H1 (cell line): ENCODE data around the gene GRIK4. TPM values are rescaled to one million over a fixed set of nuclear protein-coding genes. Genes with fewer than 3 reads are reported as not detected.

ENCODE experiments used
- CTCF ChIA-PET: fragments of 300-600 bp; sonication (Branson Sonifier 250); formaldehyde crosslinking; loops from one replicate; lab custom pipeline; 2021; ENCODE audit not compliant: partially characterized antibody; lab: Charles Lee
- POLR2A ChIA-PET: fragments of 300-600 bp; sonication (Branson Sonifier 250); formaldehyde crosslinking; loops from one replicate; lab custom pipeline; 2021; ENCODE audit warnings: inconsistent platforms; ENCODE audit not compliant: partially characterized antibody; lab: Charles Lee
- DNase-seq, 2 experiments: peaks; one replicate each; pipeline versions ENCODE4 v3.0.0 to v3.0.0-alpha.2; 2010 to 2022; ENCODE audit warnings: low spot score in 2 of 2, low read depth in 1 of 2, mixed read lengths in 1 of 2
- FAIRE-seq: peaks from 2 replicates; lab custom pipeline; 2011; peaks lifted over from hg19 to GRCh38; lab: Jason Lieb, UNC
- H2AFZ ChIP-seq: 2 replicates; pipeline ENCODE4 v1.8.1; 2012; ENCODE audit warnings: low read length, inconsistent platforms
- H2AK5ac ChIP-seq: 2 replicates; pipeline ENCODE4 v1.6.1; 2013; ENCODE audit warnings: low read depth, low read length
- H2BK120ac ChIP-seq: replicated peaks from 2 replicates; pipeline ENCODE3; 2013; ENCODE audit warnings: low read depth, low read length, inconsistent platforms
- H2BK12ac ChIP-seq: 2 replicates; pipeline ENCODE4 v1.6.1; 2013; ENCODE audit warnings: low read depth, low read length
- H2BK15ac ChIP-seq: 2 replicates; pipeline ENCODE4 v1.6.1; 2013; ENCODE audit warnings: low read length
- H2BK20ac ChIP-seq: 2 replicates; pipeline ENCODE4 v1.6.1; 2013; ENCODE audit warnings: low read length
- H2BK5ac ChIP-seq: 2 replicates; pipeline ENCODE4 v1.6.1; 2013; ENCODE audit warnings: low read depth, low read length
- H3K14ac ChIP-seq: 2 replicates; pipeline ENCODE4 v1.6.1; 2013; ENCODE audit warnings: inconsistent platforms; ENCODE audit not compliant: insufficient read length
- H3K18ac ChIP-seq: 2 replicates; pipeline ENCODE4 v1.6.1; 2013; ENCODE audit warnings: low read length; ENCODE audit errors: extremely low read depth
- H3K23ac ChIP-seq: 2 replicates; pipeline ENCODE4 v1.6.1; 2013; ENCODE audit warnings: inconsistent platforms; ENCODE audit not compliant: insufficient read length
- H3K23me2 ChIP-seq: 2 replicates; pipeline ENCODE4 v1.6.1; 2013; ENCODE audit warnings: low read depth, low read length
- H3K27ac ChIP-seq: 2 replicates; pipeline ENCODE4 v1.6.1; 2011; ENCODE audit warnings: low read depth, low read length, inconsistent platforms
- H3K27me3 ChIP-seq, 4 experiments: replicated peaks in 1 of 4; 1 replicate in 1 of 4; 2 replicates in 3 of 4; pipeline versions ENCODE4 v1.6.1 to v1.8.1; 2011 to 2013; ENCODE audit warnings: low read length in 3 of 4, mild to moderate bottlenecking in 3 of 4, inconsistent platforms in 2 of 4, mixed read lengths in 2 of 4, moderate library complexity in 1 of 4; ENCODE audit not compliant: control insufficient read depth in 3 of 4, insufficient read depth in 3 of 4; ENCODE audit errors: extremely low read depth in 1 of 4
- H3K36me3 ChIP-seq, 4 experiments: 2 replicates each; pipeline versions ENCODE4 v1.6.1 to v1.8.1; 2011 to 2013; ENCODE audit warnings: mild to moderate bottlenecking in 4 of 4, low read length in 3 of 4, moderate library complexity in 2 of 4, control low read depth in 1 of 4, inconsistent platforms in 1 of 4; ENCODE audit not compliant: insufficient read depth in 4 of 4, control insufficient read depth in 2 of 4
- H3K4ac ChIP-seq: replicated peaks from 2 replicates; pipeline ENCODE3; 2013; ENCODE audit warnings: low read length, low read depth, mixed read lengths, inconsistent platforms; ENCODE audit not compliant: insufficient read length
- H3K4me1 ChIP-seq, 4 experiments: replicated peaks in 1 of 4; 1 replicate in 1 of 4; 2 replicates in 3 of 4; pipeline versions ENCODE4 v1.6.1 to v1.8.1; 2011 to 2013; ENCODE audit warnings: low read length in 3 of 4, inconsistent platforms in 2 of 4, mixed read lengths in 1 of 4; ENCODE audit not compliant: insufficient read depth in 4 of 4, control insufficient read depth in 3 of 4
- H3K4me2 ChIP-seq, 2 experiments: 2 replicates each; pipeline versions ENCODE4 v1.6.1 to v1.8.1; 2011 to 2013; ENCODE audit warnings: low read depth in 2 of 2, low read length in 2 of 2, control low read depth in 1 of 2, inconsistent platforms in 1 of 2, mild to moderate bottlenecking in 1 of 2; ENCODE audit not compliant: insufficient read depth in 1 of 2
- H3K4me3 ChIP-seq, 4 experiments: fragments of 200-600, 300-600 bp in 1 of 4; sonication (generic), shearing (Covaris generic), sonication (Bioruptor Twin) in 1 of 4; 2 replicates each; pipeline versions ENCODE4 v1.5.1 to v1.8.1; 2011 to 2016; ENCODE audit warnings: low read length in 4 of 4, low read depth in 3 of 4, control low read depth in 2 of 4, inconsistent platforms in 2 of 4, mild to moderate bottlenecking in 2 of 4, mixed read lengths in 1 of 4, moderate library complexity in 1 of 4; ENCODE audit not compliant: insufficient read depth in 2 of 4; ENCODE audit errors: extremely low read depth in 1 of 4
- H3K56ac ChIP-seq: replicated peaks from 2 replicates; pipeline ENCODE3; 2013; ENCODE audit warnings: low read depth, mild to moderate bottlenecking, mixed read lengths, low read length, inconsistent platforms; ENCODE audit not compliant: insufficient read length
- H3K79me1 ChIP-seq: 2 replicates; pipeline ENCODE4 v1.6.1; 2013; ENCODE audit warnings: low read depth, low read length, control low read depth
- H3K79me2 ChIP-seq, 2 experiments: 2 replicates each; pipeline versions ENCODE4 v1.6.1 to v1.8.1; 2012 to 2013; ENCODE audit warnings: low read length in 2 of 2, mild to moderate bottlenecking in 2 of 2, inconsistent platforms in 1 of 2; ENCODE audit not compliant: insufficient read depth in 2 of 2, control insufficient read depth in 1 of 2
- H3K9ac ChIP-seq, 4 experiments: replicated peaks in 1 of 4; 1 replicate in 1 of 4; 2 replicates in 3 of 4; pipeline versions ENCODE4 v1.6.1 to v1.8.1; 2011 to 2013; ENCODE audit warnings: low read depth in 3 of 4, low read length in 3 of 4, control low read depth in 2 of 4, mild to moderate bottlenecking in 2 of 4, moderate library complexity in 2 of 4, inconsistent platforms in 1 of 4; ENCODE audit errors: extremely low read depth in 1 of 4
- H3K9me3 ChIP-seq, 2 experiments: 2 replicates each; pipeline versions ENCODE4 v1.6.1 to v1.8.1; 2012 to 2013; ENCODE audit warnings: mild to moderate bottlenecking in 2 of 2, moderate library complexity in 2 of 2, control low read depth in 1 of 2, inconsistent platforms in 1 of 2, low read depth in 1 of 2, low read length in 1 of 2, mixed read lengths in 1 of 2; ENCODE audit not compliant: insufficient read depth in 2 of 2
- H4K20me1 ChIP-seq, 2 experiments: replicated peaks in 1 of 2; 2 replicates each; pipeline versions ENCODE3 to v1.8.1; 2011 to 2013; ENCODE audit warnings: inconsistent platforms in 2 of 2, low read length in 2 of 2, mild to moderate bottlenecking in 1 of 2; ENCODE audit not compliant: insufficient read depth in 2 of 2, control insufficient read depth in 1 of 2
- H4K5ac ChIP-seq: 2 replicates; pipeline ENCODE4 v1.6.1; 2013; ENCODE audit warnings: low read length, low read depth, mixed read lengths, inconsistent platforms; ENCODE audit not compliant: insufficient read length
- H4K8ac ChIP-seq: 2 replicates; pipeline ENCODE4 v1.8.0; 2013; ENCODE audit warnings: mild to moderate bottlenecking, moderate library complexity, low read length, inconsistent platforms; ENCODE audit not compliant: insufficient read depth; ENCODE audit errors: extremely low read depth
- H4K91ac ChIP-seq: replicated peaks from 2 replicates; pipeline ENCODE3; 2013; ENCODE audit warnings: low read length, mixed read lengths, inconsistent platforms; ENCODE audit not compliant: insufficient read length
- ASH2L ChIP-seq: fragments of 200-600, 300-600 bp; sonication (generic); IDR thresholded peaks from one replicate; pipeline ENCODE4 v1.7.1; 2017; ENCODE audit warnings: low read length
- ATF2 ChIP-seq: IDR thresholded peaks from 2 replicates; pipeline ENCODE4 v1.6.1; 2012; ENCODE audit warnings: low read length, inconsistent platforms
- BRCA1 ChIP-seq: IDR thresholded peaks from 2 replicates; pipeline ENCODE4 v1.6.1; 2012; ENCODE audit warnings: low read depth, low read length, improper control_type of control experiment
- CBX5 ChIP-seq: fragments of 300-800, 300-1000 bp; sonication (generic); IDR thresholded peaks from 2 replicates; pipeline ENCODE4 v1.7.1; 2016; ENCODE audit warnings: antibody characterized with exemption, low read length, low read depth
- CBX8 ChIP-seq: fragments of 300-800, 300-1000 bp; sonication (generic); IDR thresholded peaks from 2 replicates; pipeline ENCODE4 v1.7.1; 2016; ENCODE audit warnings: low read depth, low read length, borderline replicate concordance
- CTBP2 ChIP-seq: IDR thresholded peaks from 2 replicates; pipeline ENCODE4 v1.7.0; 2011; ENCODE audit warnings: borderline replicate concordance, mild to moderate bottlenecking, moderate library complexity, mixed read lengths, low read length; ENCODE audit not compliant: insufficient read depth, insufficient read length
- GTF2F1 ChIP-seq: IDR thresholded peaks from 2 replicates; pipeline ENCODE4 v1.6.1; 2012; ENCODE audit warnings: low read depth, low read length, improper control_type of control experiment, borderline replicate concordance
- MAFK ChIP-seq: IDR thresholded peaks from 2 replicates; pipeline ENCODE4 v1.6.1; 2012; ENCODE audit warnings: low read depth, mild to moderate bottlenecking, improper control_type of control experiment, low read length
- MAX ChIP-seq: IDR thresholded peaks from 2 replicates; pipeline ENCODE4 v1.6.1; 2012; ENCODE audit warnings: inconsistent platforms
- POLR2AphosphoS5 ChIP-seq: IDR thresholded peaks from 2 replicates; pipeline ENCODE4 v1.6.1; 2011; ENCODE audit warnings: low read depth, low read length
- SIN3A ChIP-seq, 2 experiments: IDR thresholded peaks in 1 of 2; conservative IDR thresholded peaks in 1 of 2; 2 replicates each; pipeline ENCODE4 v1.6.1; 2011 to 2012; ENCODE audit warnings: low read length in 2 of 2, improper control_type of control experiment in 1 of 2, low read depth in 1 of 2, mild to moderate bottlenecking in 1 of 2
- SP2 ChIP-seq: IDR thresholded peaks from 2 replicates; pipeline ENCODE4 v1.6.1; 2012; ENCODE audit warnings: mild to moderate bottlenecking, low read length, inconsistent platforms
- TBP ChIP-seq: IDR thresholded peaks from 2 replicates; pipeline ENCODE4 v1.6.1; 2011; ENCODE audit warnings: low read depth, low read length, improper control_type of control experiment
- WGBS, 2 experiments: shearing (Covaris generic) in 1 of 2; methylation state at CpG; one replicate each; pipeline versions ENCODE4 v1.1.6 to v1.1.7; 2013 to 2015; ENCODE audit warnings: low lambda C conversion rate in 2 of 2, mixed read lengths in 2 of 2, inconsistent platforms in 1 of 2, low coverage in 1 of 2, missing lambda C conversion rate in 1 of 2; ENCODE audit not compliant: insufficient replicate concordance in 2 of 2, insufficient coverage in 1 of 2, insufficient read length in 1 of 2; ENCODE audit errors: extremely low coverage in 1 of 2, missing lambda C conversion rate in 1 of 2; 5-methylcytosine and 5-hydroxymethylcytosine counted together
- polyA plus RNA-seq, 7 experiments: library from polyadenylated mRNA; depleted of rRNA in 3 of 7; stranded (reverse) in 5 of 7; unstranded in 2 of 7; fragments of >200 nt in 5 of 7; fragments of 200-250 nt in 2 of 7; gene quantifications; 1 replicate in 5 of 7; 2 replicates in 1 of 7; 4 replicates in 1 of 7; pipeline versions ENCODE4 v1.2.1 to v1.2.3, GENCODE V29; 2011 to 2013; ENCODE audit warnings: missing spikeins in 2 of 7, mixed read lengths in 2 of 7
- total RNA-seq: library from RNA; stranded (reverse); fragmentation: NEBNext Ultra II Directional; extraction: Animal tissue kit (Norgen Biotek cat#: 25700); gene quantifications from 2 replicates; pipeline ENCODE4 v1.2.1, GENCODE V29; 2021

GRIK4 gene
- total and polyA plus RNA-seq, 2 of the 8 experiments (the other 6 are each of a cell fraction or from before 2014, with no cell fraction given): 1.2 to 2.9 TPM

GRCh38 chr11:120499088-120499487, 12.5 kb upstream of the GRIK4 start:
- Histone ChIP-seq H4K20me1 (no peaks in the 10 kb centered on the region), H3K14ac (no peak overlapping the region), H3K27ac (no peak overlapping the region), H3K18ac (no peak overlapping the region), H3K23ac (no peak overlapping the region), H3K27me3 (no peaks in the 10 kb centered on the region), H2AK5ac (no peak overlapping the region), H2BK5ac (no peak overlapping the region), H3K36me3 (no peaks in the 10 kb centered on the region), H2AFZ (no peak overlapping the region), H2BK15ac (no peak overlapping the region), H4K8ac (no peak overlapping the region), H3K9ac (no peak overlapping the region), H4K91ac (no peak overlapping the region), H2BK120ac (no peak overlapping the region), H2BK12ac (no peak overlapping the region), H3K56ac (no peak overlapping the region), H3K9me3 (no peaks in the 10 kb centered on the region), H4K5ac (no peak overlapping the region), H3K4ac (no peak overlapping the region), H3K23me2 (no peaks in the 10 kb centered on the region), H3K79me1 (no peaks in the 10 kb centered on the region), H3K4me2 (no peak overlapping the region), H2BK20ac (peak overlapping the region; percentile 75; the same call in 1 of the 2 replicates), H3K4me1 (peaks cover 4 to 24% (median 13%) of the 10 kb centered on the region in 4 experiments; a peak in 6 of 7 replicates), H3K4me3 (no peak overlapping the region), H3K79me2 (no peaks in the 10 kb centered on the region)
- ChIA-PET CTCF (interaction anchor here (1.2 kb wide), 1 partner anchor 164 kb away, joined by 3 read pairs; no protein-coding TSS in a partner anchor), POLR2A (no interaction called here)
- WGBS, 2 experiments: 94% methylated on average over 8 of the region's 8 CpGs; no CpG with 5 or more reads in 1 of the 2 experiments
- DNase-seq: no peak
- FAIRE-seq: no peak
- TF ChIP-seq BRCA1: no peak
- no peak for TF ChIP-seq MAFK
- no peak for TF ChIP-seq SP2
- TF ChIP-seq CTBP2: no peak
- TF ChIP-seq GTF2F1: no peak
- no peak for TF ChIP-seq POLR2AphosphoS5
- no peak for TF ChIP-seq ATF2
- TF ChIP-seq CBX5: no peak
- no peak for TF ChIP-seq TBP
- TF ChIP-seq ASH2L: no peak
- TF ChIP-seq SIN3A (conservative IDR thresholded peaks at IDR 0.05 in 1 of 2, IDR thresholded peaks at IDR 0.05 in 1 of 2; ENCODE audit: low read depth in 1 of 2, low read length in 2 of 2): no peak
- TF ChIP-seq MAX: no peak
- TF ChIP-seq CBX8: no peak
